Testis (tissue), 3 donors: ENCODE measurements around the gene SDK1. TPM values are rescaled to one million over a fixed set of nuclear protein-coding genes. Genes with fewer than 3 reads are reported as not detected.

Source experiments
- DNase-seq: peaks from one replicate; pipeline ENCODE4 v3.0.0-alpha.2; 2019
- H3K27ac ChIP-seq, 2 donors: fragments of 200-600 bp; sonication (generic); one replicate each; pipeline ENCODE4 v1.5.1; 2019
- H3K27me3 ChIP-seq: fragments of 200-600 bp; sonication (generic); one replicate; pipeline ENCODE4 v1.5.1; 2019
- H3K36me3 ChIP-seq: fragments of 200-600 bp; sonication (generic); one replicate; pipeline ENCODE4 v1.5.1; 2017; ENCODE audit warnings: low read depth; ENCODE audit errors: missing control alignments
- H3K4me1 ChIP-seq: fragments of 200-600 bp; sonication (generic); one replicate; pipeline ENCODE4 v1.5.1; 2019
- H3K4me3 ChIP-seq, 2 donors: fragments of 200-600 bp; sonication (generic); one replicate each; pipeline ENCODE4 v1.5.1; 2017 to 2019
- H3K9me3 ChIP-seq: fragments of 200-600 bp; sonication (generic); one replicate; pipeline ENCODE4 v1.5.1; 2017
- POLR2A ChIP-seq: fragments of 450-650 bp; IDR thresholded peaks from one replicate; pipeline ENCODE4 v1.6.1; 2017; ENCODE audit warnings: antibody characterized with exemption, mild to moderate bottlenecking, moderate library complexity
- WGBS, 2 donors: methylation state at CpG; one replicate each; pipeline ENCODE4 v1.1.5; 2018; 5-methylcytosine and 5-hydroxymethylcytosine counted together
- intact Hi-C: fragments of 100-400 bp; cut with DNase I; formaldehyde crosslinking; loops from one replicate; pipeline ENCODE4 v1.15.1; 2023; ENCODE audit warnings: low total_unique reads
- polyA plus RNA-seq: library from polyadenylated mRNA; stranded (reverse); fragments of 350-450 nt; fragmentation: Illumina TruSeq; extraction: RNeasy Lipid Tissue Mini Kit (QIAGEN cat#74804); gene quantifications from one replicate; pipeline ENCODE4 v1.2.3, GENCODE V29; 2014; ENCODE audit warnings: low read depth, low replicate concordance; ENCODE audit not compliant: insufficient read depth
- total RNA-seq, 2 donors: library from RNA; depleted of rRNA; stranded (reverse); fragments of >200 nt; gene quantifications; one replicate each; pipeline ENCODE4 v1.2.3, GENCODE V29; 2016
- TF ChIP-seq, protein P1 (sequence below), 3 experiments: fragments of 450-650 bp in 2 of 3; fragments of 200-600 bp in 1 of 3; sonication (generic) in 1 of 3; IDR thresholded peaks; one replicate each; pipeline ENCODE4 v1.5.1; 2016 to 2019; ENCODE audit warnings: antibody characterized with exemption in 3 of 3, mild to moderate bottlenecking in 2 of 3, moderate library complexity in 1 of 3

SDK1 gene
- total and polyA plus RNA-seq, 3 donors from 2014 or later: 20.0 to 36.2 (median 24.9) TPM

DNA sequence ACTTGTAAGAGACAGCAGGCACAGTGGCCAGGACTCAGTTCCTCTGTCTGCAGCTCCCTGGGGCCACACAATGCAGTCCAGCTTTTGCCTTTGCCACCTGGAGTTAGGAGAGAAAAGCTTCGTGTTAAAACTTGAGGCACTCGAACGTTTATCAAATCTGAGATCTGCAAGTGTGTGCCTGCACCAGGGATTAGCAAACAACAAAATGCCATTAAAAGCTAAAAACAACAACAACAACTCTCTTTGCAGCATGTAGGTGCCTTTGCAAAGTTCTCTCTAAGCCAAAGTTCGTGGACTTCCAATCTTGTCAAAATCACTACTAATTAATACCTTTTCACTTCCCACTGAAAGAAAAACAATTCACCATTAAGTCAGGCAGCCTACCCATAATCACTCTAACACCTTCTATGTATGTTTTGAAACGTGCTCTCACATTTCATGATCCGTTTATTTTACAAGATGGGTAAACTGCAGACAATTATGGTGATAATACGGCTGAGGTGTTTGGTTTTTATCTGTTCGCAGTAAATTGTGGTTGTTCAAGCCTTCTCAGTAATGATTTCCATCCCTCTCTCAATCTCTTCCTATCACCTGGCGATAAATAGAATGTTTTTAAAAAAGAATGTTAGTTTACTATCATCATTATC lies 36.2 kb upstream of the SDK1 start:
- 66 to 70% methylated on average over 9 of the region's 9 CpGs for WGBS, 2 donors

DNA sequence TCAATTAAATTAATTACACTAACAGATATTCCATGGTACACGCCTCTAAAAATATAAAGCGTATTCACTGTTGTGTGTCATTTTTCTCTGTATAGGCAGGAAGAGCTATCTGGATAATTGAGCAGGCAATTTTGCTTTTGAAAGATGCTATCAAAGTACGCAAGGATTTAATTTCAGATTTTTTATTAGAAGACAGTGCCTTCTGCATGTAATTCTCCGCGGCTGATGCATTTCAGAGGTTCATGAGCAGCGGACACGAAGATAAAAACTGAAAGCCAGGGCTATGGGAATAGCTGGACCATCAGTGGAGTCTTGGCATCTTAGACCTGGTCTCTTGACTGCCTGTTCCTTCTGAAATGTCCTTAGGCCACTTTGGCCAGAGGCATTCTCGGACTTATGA lies 35.7 kb upstream of the SDK1 start:
- TF ChIP-seq, protein P1, sequence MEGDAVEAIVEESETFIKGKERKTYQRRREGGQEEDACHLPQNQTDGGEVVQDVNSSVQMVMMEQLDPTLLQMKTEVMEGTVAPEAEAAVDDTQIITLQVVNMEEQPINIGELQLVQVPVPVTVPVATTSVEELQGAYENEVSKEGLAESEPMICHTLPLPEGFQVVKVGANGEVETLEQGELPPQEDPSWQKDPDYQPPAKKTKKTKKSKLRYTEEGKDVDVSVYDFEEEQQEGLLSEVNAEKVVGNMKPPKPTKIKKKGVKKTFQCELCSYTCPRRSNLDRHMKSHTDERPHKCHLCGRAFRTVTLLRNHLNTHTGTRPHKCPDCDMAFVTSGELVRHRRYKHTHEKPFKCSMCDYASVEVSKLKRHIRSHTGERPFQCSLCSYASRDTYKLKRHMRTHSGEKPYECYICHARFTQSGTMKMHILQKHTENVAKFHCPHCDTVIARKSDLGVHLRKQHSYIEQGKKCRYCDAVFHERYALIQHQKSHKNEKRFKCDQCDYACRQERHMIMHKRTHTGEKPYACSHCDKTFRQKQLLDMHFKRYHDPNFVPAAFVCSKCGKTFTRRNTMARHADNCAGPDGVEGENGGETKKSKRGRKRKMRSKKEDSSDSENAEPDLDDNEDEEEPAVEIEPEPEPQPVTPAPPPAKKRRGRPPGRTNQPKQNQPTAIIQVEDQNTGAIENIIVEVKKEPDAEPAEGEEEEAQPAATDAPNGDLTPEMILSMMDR (IDR thresholded peaks at IDR 0.05): no peak
- TF ChIP-seq POLR2A: no peak
- Histone ChIP-seq H3K36me3 (no peaks in the 10 kb centered on the region), H3K4me1 (no peaks in the 10 kb centered on the region), H3K9me3 (no peaks in the 10 kb centered on the region), H3K27me3 (no peaks in the 10 kb centered on the region), H3K4me3 (no peak overlapping the region), H3K27ac (no peak overlapping the region)
- intact Hi-C loops: no loop called here
- 95 to 97% methylated on average over 8 of the region's 8 CpGs for WGBS, 2 donors
- DNase-seq: no peak

More for the DNA sequence above, 36.2 kb upstream of the SDK1 start:
- Histone ChIP-seq H3K27ac (no peak overlapping the region), H3K36me3 (no peaks in the 10 kb centered on the region), H3K4me3 (no peak overlapping the region), H3K9me3 (no peaks in the 10 kb centered on the region), H3K27me3 (no peaks in the 10 kb centered on the region), H3K4me1 (no peaks in the 10 kb centered on the region)
- intact Hi-C loops: no loop called here
- DNase-seq: no peak
- TF ChIP-seq, protein P1 (IDR thresholded peaks at IDR 0.05): no peak
- no peak for TF ChIP-seq POLR2A

DNA sequence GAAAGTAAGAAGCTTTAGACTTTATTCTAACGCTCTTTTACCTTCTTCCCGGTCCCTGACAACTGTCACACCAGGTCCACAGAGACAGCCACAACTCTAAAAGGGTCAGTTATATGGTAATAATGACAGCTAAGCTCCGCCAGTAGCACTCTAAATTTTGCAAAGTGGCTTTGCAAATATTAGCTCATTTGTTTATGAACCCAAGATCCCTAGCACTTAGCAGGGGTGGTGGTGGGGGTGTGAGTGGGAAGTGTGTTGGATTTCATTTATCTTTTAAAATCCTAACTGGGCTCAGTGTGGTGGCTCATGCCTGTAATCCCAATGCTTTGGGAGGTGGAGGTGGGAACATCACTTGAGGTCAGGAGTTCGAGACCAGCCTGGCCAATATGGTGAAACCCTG lies 34.8 kb upstream of the SDK1 start:
- no peaks in the 10 kb centered on the region for H3K27me3 ChIP-seq
- WGBS, 2 donors: 96 to 98% methylated on average over 4 of the region's 4 CpGs

DNA sequence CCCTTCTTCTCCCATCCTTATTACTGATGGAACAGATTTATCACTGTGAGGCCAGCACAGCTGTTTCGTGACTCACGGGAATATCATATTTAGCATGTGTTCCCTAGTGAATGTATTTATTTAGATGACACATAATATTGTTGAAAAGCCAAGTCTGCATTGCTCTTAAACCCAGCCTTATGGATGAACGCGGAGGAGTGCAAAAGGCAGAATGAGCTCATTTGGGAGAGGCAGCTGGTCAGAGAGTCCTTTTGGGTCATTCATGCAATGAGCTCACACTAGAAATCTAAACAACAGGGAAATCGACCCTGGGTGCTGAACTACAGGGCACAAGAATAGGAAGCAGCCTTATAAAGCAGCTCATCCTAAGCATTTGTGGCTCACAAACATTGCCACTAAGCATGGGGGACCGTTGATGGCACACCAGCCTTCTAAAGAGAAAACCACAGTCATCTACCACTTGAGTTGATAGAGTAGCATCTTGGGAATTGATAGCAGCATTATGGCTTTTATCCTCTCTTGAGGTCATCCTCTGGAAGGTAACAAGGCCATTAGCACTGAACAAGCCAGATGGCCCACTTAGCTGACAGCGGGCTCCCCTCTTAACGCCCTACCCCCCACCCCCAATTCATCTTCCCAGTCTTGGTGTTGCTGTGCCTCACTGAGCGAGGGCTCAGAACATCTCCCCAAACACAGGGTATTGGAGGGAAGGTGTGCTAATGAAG lies 32.9 kb upstream of the SDK1 start:
- Histone ChIP-seq H3K27me3 (no peaks in the 10 kb centered on the region), H3K4me3 (no peak overlapping the region), H3K4me1 (no peaks in the 10 kb centered on the region), H3K36me3 (no peaks in the 10 kb centered on the region), H3K27ac (no peak overlapping the region), H3K9me3 (no peaks in the 10 kb centered on the region)
- TF ChIP-seq, protein P1 (IDR thresholded peaks at IDR 0.05): no peak
- TF ChIP-seq POLR2A: no peak
- WGBS, 2 donors: 56 to 65% methylated on average over 6 to 9 of the region's 9 CpGs
- no peak for DNase-seq
- intact Hi-C loops: no loop called here

More for the DNA sequence above, 34.8 kb upstream of the SDK1 start:
- H3K4me3 ChIP-seq: no peak overlapping the region
- intact Hi-C loops: no loop called here
- H3K4me1 ChIP-seq: no peaks in the 10 kb centered on the region
- no peak for TF ChIP-seq POLR2A
- TF ChIP-seq, protein P1 (IDR thresholded peaks at IDR 0.05): no peak
- H3K36me3 ChIP-seq: no peaks in the 10 kb centered on the region
- H3K9me3 ChIP-seq: no peaks in the 10 kb centered on the region
- H3K27ac ChIP-seq: no peak overlapping the region
- DNase-seq: no peak
